C4-2B (cell line): ENCODE data around the gene ZMIZ2.

Experiments used
- CTCF ChIP-seq: fragments of 450-650 bp; conservative IDR thresholded peaks from 2 replicates; pipeline ENCODE4 v1.5.1; 2017; ENCODE audit warnings: mild to moderate bottlenecking
- ZFX ChIP-seq: fragments of 450-650 bp; IDR thresholded peaks from 2 replicates; pipeline ENCODE4 v1.6.1; 2017

- TF ChIP-seq CTCF (no peak), ZFX (no peak)
Measured at GRCh38 chr7:44772867-44773266, 24.2 kb downstream of the ZMIZ2 start.
